HT-29 (cell line): ENCODE measurements around the gene AMPD3. TPM values are rescaled to one million over a fixed set of nuclear protein-coding genes. Genes with fewer than 3 reads are reported as not detected.

Source experiments
- DNase-seq: peaks from one replicate; pipeline ENCODE4 v3.0.0-alpha.2; 2015; ENCODE audit warnings: low spot score
- total RNA-seq: library from RNA; depleted of rRNA; stranded (reverse); fragments of >200 nt; shearing (Covaris generic); gene quantifications from 2 replicates; pipeline ENCODE4 v1.2.3, GENCODE V29; 2014

The AMPD3 gene
- total RNA-seq, 1 experiment from 2014 or later: 10.4 TPM

- peak; percentile 12 for DNase-seq
Observed at GRCh38 chr11:10488121-10488933, 33.3 kb downstream of the AMPD3 start.

GRCh38 chr11:10488934-10489691 lies 34.0 kb downstream of the AMPD3 start:
- peak; percentile 29 for DNase-seq

GRCh38 chr11:10490032-10490397 lies 35.0 kb downstream of the AMPD3 start:
- no peak for DNase-seq

- peak; percentile 38 for DNase-seq
Observed at GRCh38 chr11:10490398-10491241, 35.6 kb downstream of the AMPD3 start.

- DNase-seq: no peak
Observed at GRCh38 chr11:10492084-10492483, 37.0 kb downstream of the AMPD3 start.

GRCh38 chr11:10493041-10493663 lies 38.1 kb downstream of the AMPD3 start:
- no peak for DNase-seq

- no peak for DNase-seq
Observed at GRCh38 chr11:10494636-10495463, 39.8 kb downstream of the AMPD3 start.

GRCh38 chr11:10495464-10495786 lies 40.4 kb downstream of the AMPD3 start:
- no peak for DNase-seq

- DNase-seq: no peak
Observed at GRCh38 chr11:10496296-10496936, 41.4 kb downstream of the AMPD3 start.

- DNase-seq: no peak
Observed at GRCh38 chr11:10497371-10498021, 42.4 kb downstream of the AMPD3 start.

- no peak for DNase-seq
Observed at GRCh38 chr11:10498022-10498400, 42.9 kb downstream of the AMPD3 start.

- no peak for DNase-seq
Observed at GRCh38 chr11:10498426-10499250, 43.6 kb downstream of the AMPD3 start.

GRCh38 chr11:10499452-10499851 lies 44.4 kb downstream of the AMPD3 start:
- no peak for DNase-seq

- no peak for DNase-seq
Observed at GRCh38 chr11:10499874-10500601, 45.0 kb downstream of the AMPD3 start.

- no peak for DNase-seq
Observed at GRCh38 chr11:10500757-10501684, 46.0 kb downstream of the AMPD3 start.

GRCh38 chr11:10502065-10502680 lies 47.1 kb downstream of the AMPD3 start:
- DNase-seq: no peak

- DNase-seq: no peak
Observed at GRCh38 chr11:10502770-10503169, 47.7 kb downstream of the AMPD3 start.
